Measurements from ENCODE around the gene INSIG1.

DNA sequence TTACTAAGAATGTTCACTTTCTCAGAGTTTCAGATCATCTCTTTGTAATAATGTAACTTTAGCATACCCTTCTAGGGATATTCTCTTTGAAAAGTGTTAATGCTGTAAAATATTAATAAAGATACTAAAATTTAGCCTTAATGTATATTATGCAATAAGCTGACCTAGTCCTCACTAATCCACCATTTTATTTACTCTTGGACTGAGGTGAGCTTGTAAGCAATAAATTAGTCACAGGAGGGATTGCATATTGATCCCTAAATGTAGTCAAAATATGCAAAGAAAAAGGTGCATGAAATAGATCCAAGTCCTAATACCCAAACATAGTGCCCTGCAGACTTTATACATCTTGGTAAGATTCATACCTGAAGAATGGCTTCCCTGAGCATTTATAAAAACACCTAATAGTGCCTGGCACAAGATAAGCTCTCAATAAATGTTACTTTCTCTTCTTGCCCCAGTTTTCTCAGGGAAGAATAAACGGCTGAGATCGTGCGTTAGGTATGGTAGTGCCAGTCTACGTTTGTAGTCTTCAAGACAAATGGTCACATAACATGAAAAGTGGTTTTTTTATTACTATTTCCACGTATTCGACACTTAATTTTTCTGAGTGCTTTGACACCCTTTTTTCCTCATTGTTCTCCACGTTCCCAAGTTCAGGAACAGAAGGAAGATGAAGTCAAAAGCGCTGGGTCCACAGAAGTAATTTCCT is 14.3 kb downstream of the INSIG1 start:
- TF ChIP-seq, protein P1, sequence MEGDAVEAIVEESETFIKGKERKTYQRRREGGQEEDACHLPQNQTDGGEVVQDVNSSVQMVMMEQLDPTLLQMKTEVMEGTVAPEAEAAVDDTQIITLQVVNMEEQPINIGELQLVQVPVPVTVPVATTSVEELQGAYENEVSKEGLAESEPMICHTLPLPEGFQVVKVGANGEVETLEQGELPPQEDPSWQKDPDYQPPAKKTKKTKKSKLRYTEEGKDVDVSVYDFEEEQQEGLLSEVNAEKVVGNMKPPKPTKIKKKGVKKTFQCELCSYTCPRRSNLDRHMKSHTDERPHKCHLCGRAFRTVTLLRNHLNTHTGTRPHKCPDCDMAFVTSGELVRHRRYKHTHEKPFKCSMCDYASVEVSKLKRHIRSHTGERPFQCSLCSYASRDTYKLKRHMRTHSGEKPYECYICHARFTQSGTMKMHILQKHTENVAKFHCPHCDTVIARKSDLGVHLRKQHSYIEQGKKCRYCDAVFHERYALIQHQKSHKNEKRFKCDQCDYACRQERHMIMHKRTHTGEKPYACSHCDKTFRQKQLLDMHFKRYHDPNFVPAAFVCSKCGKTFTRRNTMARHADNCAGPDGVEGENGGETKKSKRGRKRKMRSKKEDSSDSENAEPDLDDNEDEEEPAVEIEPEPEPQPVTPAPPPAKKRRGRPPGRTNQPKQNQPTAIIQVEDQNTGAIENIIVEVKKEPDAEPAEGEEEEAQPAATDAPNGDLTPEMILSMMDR (tag by site-specific recombination; IDR thresholded peaks at IDR 0.05) = no peak
- TF ChIP-seq ZNF302 (tag by site-specific recombination; IDR thresholded peaks at IDR 0.05; ENCODE audit: low read depth) (no peak), ZFP3 (tag by site-specific recombination; IDR thresholded peaks at IDR 0.05; ENCODE audit: low read depth) (no peak), ZNF324 (tag by site-specific recombination; IDR thresholded peaks at IDR 0.05) (no peak), ZNF701 (tag by site-specific recombination; IDR thresholded peaks at IDR 0.05) (no peak), ZNF248 (tag by site-specific recombination; IDR thresholded peaks at IDR 0.05) (no peak)
